Mesenchymal stem cell (in vitro differentiated cells and primary cell): Measurements from ENCODE around the gene NUB1.

Experiments used
- DNase-seq: peaks from one replicate; pipeline ENCODE4 v3.0.0-alpha.2; 2013
- H2AFZ ChIP-seq: one replicate; pipeline ENCODE4 v1.6.1; 2013; ENCODE audit warnings: low read depth, mild to moderate bottlenecking, control low read depth, inconsistent platforms, low read length, moderate library complexity
- H2AK5ac ChIP-seq: 2 replicates; pipeline ENCODE4 v1.6.1; 2013; ENCODE audit warnings: low read length, moderate library complexity, mild to moderate bottlenecking, inconsistent platforms; ENCODE audit not compliant: severe bottlenecking
- H2BK120ac ChIP-seq: one replicate; pipeline ENCODE4 v1.6.1; 2013; ENCODE audit warnings: low read depth, mild to moderate bottlenecking, inconsistent platforms, low read length, moderate library complexity
- H2BK12ac ChIP-seq, 2 experiments: one replicate each; pipeline ENCODE4 v1.6.1; 2013; ENCODE audit warnings: inconsistent platforms in 2 of 2, low read length in 2 of 2, mild to moderate bottlenecking in 2 of 2, moderate library complexity in 2 of 2, control low read depth in 1 of 2
- H2BK15ac ChIP-seq: one replicate; pipeline ENCODE4 v1.6.1; 2013; ENCODE audit warnings: mild to moderate bottlenecking, low read depth, inconsistent platforms; ENCODE audit not compliant: poor library complexity, severe bottlenecking
- H2BK5ac ChIP-seq: 2 replicates; pipeline ENCODE4 v1.6.1; 2013; ENCODE audit warnings: low read depth, mild to moderate bottlenecking, low read length, control low read depth, inconsistent platforms; ENCODE audit not compliant: poor library complexity, severe bottlenecking
- H3K14ac ChIP-seq, 2 experiments: one replicate each; pipeline ENCODE4 v1.6.1; 2013; ENCODE audit warnings: inconsistent platforms in 2 of 2, low read length in 2 of 2, control low read depth in 1 of 2, mild to moderate bottlenecking in 1 of 2, moderate library complexity in 1 of 2
- H3K18ac ChIP-seq, 2 experiments: one replicate each; pipeline ENCODE4 v1.6.1; 2013; ENCODE audit warnings: inconsistent platforms in 2 of 2, low read length in 2 of 2, control low read depth in 1 of 2, low read depth in 1 of 2, mild to moderate bottlenecking in 1 of 2
- H3K23ac ChIP-seq, 2 experiments: one replicate each; pipeline ENCODE4 v1.6.1; 2013; ENCODE audit warnings: inconsistent platforms in 2 of 2, low read length in 2 of 2, mild to moderate bottlenecking in 2 of 2, moderate library complexity in 2 of 2, control low read depth in 1 of 2
- H3K27ac ChIP-seq: 2 replicates; pipeline ENCODE4 v1.5.1; 2013; ENCODE audit warnings: mild to moderate bottlenecking, moderate library complexity, low read length, control low read depth, inconsistent platforms; ENCODE audit not compliant: poor library complexity, severe bottlenecking
- H3K27me3 ChIP-seq, 2 experiments: 2 replicates each; pipeline versions ENCODE4 v1.6.1 to v1.7.0; 2013; ENCODE audit warnings: low read length in 2 of 2, mild to moderate bottlenecking in 2 of 2, moderate library complexity in 2 of 2, control low read depth in 1 of 2, inconsistent platforms in 1 of 2; ENCODE audit not compliant: control insufficient read depth in 1 of 2, insufficient read depth in 1 of 2
- H3K36me3 ChIP-seq, 2 experiments: 2 replicates each; pipeline versions ENCODE4 v1.6.1 to v1.7.0; 2013; ENCODE audit warnings: low read length in 2 of 2, control low read depth in 1 of 2, inconsistent platforms in 1 of 2, low read depth in 1 of 2, mild to moderate bottlenecking in 1 of 2; ENCODE audit not compliant: insufficient read depth in 2 of 2, control insufficient read depth in 1 of 2
- H3K4ac ChIP-seq, 2 experiments: one replicate each; pipeline ENCODE4 v1.6.1; 2013; ENCODE audit warnings: inconsistent platforms in 2 of 2, low read length in 2 of 2, mild to moderate bottlenecking in 2 of 2, moderate library complexity in 2 of 2, control low read depth in 1 of 2, low read depth in 1 of 2
- H3K4me1 ChIP-seq: 2 replicates; pipeline ENCODE4 v1.6.1; 2013; ENCODE audit warnings: low read depth, low read length, control low read depth; ENCODE audit not compliant: control insufficient read depth, insufficient read depth
- H3K4me2 ChIP-seq: 2 replicates; pipeline ENCODE4 v1.6.1; 2013; ENCODE audit warnings: low read length, mild to moderate bottlenecking, inconsistent platforms; ENCODE audit not compliant: poor library complexity, severe bottlenecking
- H3K4me3 ChIP-seq, 2 experiments: 2 replicates each; pipeline versions ENCODE4 v1.5.1 to v1.7.0; 2013; ENCODE audit warnings: low read length in 2 of 2, mild to moderate bottlenecking in 2 of 2, control low read depth in 1 of 2, low read depth in 1 of 2; ENCODE audit not compliant: insufficient read depth in 1 of 2
- H3K79me1 ChIP-seq: replicated peaks from 2 replicates; pipeline ENCODE4 v1.6.1; 2013; ENCODE audit warnings: mild to moderate bottlenecking, control low read depth, low read length, inconsistent platforms; ENCODE audit not compliant: poor library complexity, severe bottlenecking
- H3K9ac ChIP-seq: 2 replicates; pipeline ENCODE4 v1.7.0; 2013; ENCODE audit warnings: mild to moderate bottlenecking, low read length, moderate library complexity
- H3K9me3 ChIP-seq: 2 replicates; pipeline ENCODE4 v1.7.0; 2013; ENCODE audit warnings: mild to moderate bottlenecking, low read length; ENCODE audit not compliant: control insufficient read depth
- H4K8ac ChIP-seq: one replicate; pipeline ENCODE4 v1.6.1; 2013; ENCODE audit warnings: inconsistent platforms, mild to moderate bottlenecking, low read length, moderate library complexity
- H4K91ac ChIP-seq: one replicate; pipeline ENCODE4 v1.6.1; 2013; ENCODE audit warnings: mild to moderate bottlenecking, low read length, inconsistent platforms
- WGBS: methylation state at CpG from one replicate; pipeline ENCODE4 v1.1.7; 2013; ENCODE audit warnings: mixed read lengths; 5-methylcytosine and 5-hydroxymethylcytosine counted together

The NUB1 gene

DNA sequence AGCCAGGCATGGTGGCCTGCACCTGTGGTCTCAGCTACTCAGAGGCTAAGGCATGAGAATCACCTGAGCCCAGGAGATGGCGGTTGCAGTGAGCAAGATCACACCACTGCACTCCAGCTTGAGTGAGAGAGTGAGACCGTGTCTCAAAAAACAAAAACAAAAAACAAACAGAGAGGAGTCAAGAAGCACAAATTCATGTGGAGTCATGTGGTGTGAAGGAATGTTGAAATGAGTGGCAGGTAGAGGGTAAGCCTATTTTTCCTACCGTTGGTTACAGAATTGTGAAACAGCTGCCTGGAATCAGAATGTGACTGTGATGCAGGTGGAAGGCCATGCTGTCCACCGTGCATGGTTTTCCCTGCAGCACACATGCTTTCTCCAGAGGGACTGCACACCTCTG is 23.7 kb upstream of the NUB1 start:
- H3K79me1 ChIP-seq = no peaks in the 10 kb centered on the region
- H3K9me3 ChIP-seq = peaks cover 13% of the 10 kb centered on the region
- H2BK12ac ChIP-seq = no peak overlapping the region
- no peak overlapping the region for H3K18ac ChIP-seq
- H3K4me1 ChIP-seq = no peaks in the 10 kb centered on the region
- peaks cover 0 to 9% of the 10 kb centered on the region in 2 experiments for H3K27me3 ChIP-seq
- no peak overlapping the region for H2BK120ac ChIP-seq
- H3K27ac ChIP-seq = no peak overlapping the region
- no peak overlapping the region for H2AFZ ChIP-seq
- no peak overlapping the region for H4K8ac ChIP-seq
- H3K23ac ChIP-seq = no peak overlapping the region
- no peak overlapping the region for H4K91ac ChIP-seq
- no peak for DNase-seq
- H3K9ac ChIP-seq = no peak overlapping the region
- H3K4ac ChIP-seq = no peak overlapping the region
- H3K14ac ChIP-seq = no peak overlapping the region
- 79% methylated on average over 2 of the region's 4 CpGs for WGBS
- no peak overlapping the region for H2BK5ac ChIP-seq
- no peak overlapping the region for H3K4me3 ChIP-seq
- no peak overlapping the region for H2AK5ac ChIP-seq
- no peaks in the 10 kb centered on the region for H3K36me3 ChIP-seq
- no peak overlapping the region for H2BK15ac ChIP-seq
- H3K4me2 ChIP-seq = no peak overlapping the region

DNA sequence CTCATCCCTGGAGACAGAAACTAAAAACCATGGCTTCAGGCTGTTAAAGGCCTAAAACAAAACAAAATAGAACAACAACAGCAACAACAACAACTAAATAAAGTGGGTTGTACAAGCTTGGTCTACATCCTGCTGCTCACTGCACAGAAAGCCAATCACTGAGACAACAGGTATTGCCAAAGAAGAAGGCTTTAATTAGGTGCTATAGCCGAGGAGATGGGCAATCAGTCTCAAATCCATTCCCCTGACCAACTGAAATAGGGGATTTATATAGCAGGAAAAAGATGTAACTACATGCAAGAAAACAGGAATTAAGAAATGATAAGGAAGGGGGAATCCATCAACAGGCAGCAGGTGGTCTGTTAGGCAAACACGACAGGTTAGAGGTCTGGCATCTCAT is 22.4 kb upstream of the NUB1 start:
- DNase-seq = no peak
- no peak overlapping the region for H4K8ac ChIP-seq
- no peak overlapping the region for H2AFZ ChIP-seq
- 63% methylated on average over 2 of the region's 2 CpGs for WGBS
- H3K4me1 ChIP-seq = no peaks in the 10 kb centered on the region
- H3K36me3 ChIP-seq = no peaks in the 10 kb centered on the region
- H4K91ac ChIP-seq = no peak overlapping the region
- H2BK5ac ChIP-seq = no peak overlapping the region
- no peak overlapping the region for H3K4ac ChIP-seq
- H3K9me3 ChIP-seq = peaks cover 13% of the 10 kb centered on the region
- no peaks in the 10 kb centered on the region for H3K79me1 ChIP-seq
- no peak overlapping the region for H3K27ac ChIP-seq
- H2BK12ac ChIP-seq = no peak overlapping the region
- H2BK15ac ChIP-seq = no peak overlapping the region
- H2BK120ac ChIP-seq = no peak overlapping the region
- no peak overlapping the region for H3K4me3 ChIP-seq
- no peak overlapping the region for H3K14ac ChIP-seq
- no peak overlapping the region for H3K4me2 ChIP-seq
- no peak overlapping the region for H3K9ac ChIP-seq
- H3K23ac ChIP-seq = no peak overlapping the region
- peaks cover 0 to 15% of the 10 kb centered on the region in 2 experiments for H3K27me3 ChIP-seq
- no peak overlapping the region for H2AK5ac ChIP-seq
- no peak overlapping the region for H3K18ac ChIP-seq

DNA sequence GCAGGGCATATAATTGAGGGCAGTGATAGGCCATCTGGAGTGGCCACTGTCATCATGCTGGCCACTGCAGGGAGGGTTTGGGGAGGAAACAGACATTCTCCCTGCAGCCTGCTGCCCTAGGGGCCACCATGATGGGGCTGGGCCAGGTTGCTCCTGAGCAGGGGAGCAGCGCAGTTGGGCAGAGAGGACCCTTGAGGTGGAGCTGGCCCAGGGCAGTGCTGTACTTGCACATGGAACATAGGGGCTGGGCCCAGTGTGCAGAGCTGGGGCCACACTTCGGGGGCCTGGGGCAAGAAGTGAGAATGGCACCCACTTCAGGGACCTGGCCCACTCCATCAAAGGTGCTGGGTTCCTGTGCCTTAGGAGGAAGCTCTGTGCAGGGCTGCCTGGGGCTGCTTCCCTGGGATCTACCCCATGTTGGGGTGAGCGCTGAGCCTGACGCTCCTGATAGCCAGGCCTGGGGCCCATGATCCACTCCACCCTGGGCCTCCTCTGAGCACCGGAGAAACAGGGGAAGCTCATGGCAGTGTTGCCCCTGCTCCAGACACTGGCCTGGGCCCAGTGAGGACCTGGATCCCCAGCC is 21.3 kb upstream of the NUB1 start:
- 81% methylated on average over 5 of the region's 5 CpGs for WGBS

DNA sequence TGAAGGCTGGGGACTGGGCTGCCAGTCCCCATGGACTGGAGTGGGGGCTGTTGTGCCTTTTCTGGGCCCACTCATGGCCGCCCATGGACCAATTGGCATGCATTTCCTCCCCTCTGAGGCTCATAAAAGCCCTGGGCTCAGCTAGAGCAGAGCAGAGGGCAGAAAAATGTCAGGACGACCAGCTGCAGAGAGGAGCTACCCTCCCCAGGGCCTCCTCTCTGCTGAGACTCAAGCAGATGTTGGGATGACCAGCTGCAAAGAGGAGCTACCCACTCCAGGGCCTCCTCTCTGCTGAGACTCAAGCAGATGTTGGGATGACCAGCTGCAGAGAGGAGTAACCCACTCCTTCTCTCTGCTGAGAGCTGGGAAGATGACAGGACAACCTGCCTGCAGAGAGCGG is 20.3 kb upstream of the NUB1 start:
- Histone ChIP-seq H2AFZ (no peak overlapping the region), H3K4ac (no peak overlapping the region), H3K9ac (no peak overlapping the region), H2BK5ac (no peak overlapping the region), H2BK120ac (no peak overlapping the region), H3K4me1 (no peaks in the 10 kb centered on the region), H3K27ac (no peak overlapping the region), H3K23ac (no peak overlapping the region), H3K14ac (no peak overlapping the region), H3K27me3 (peaks cover 0 to 16% of the 10 kb centered on the region in 2 experiments), H2AK5ac (no peak overlapping the region), H2BK15ac (no peak overlapping the region), H3K9me3 (peaks cover 15% of the 10 kb centered on the region), H2BK12ac (no peak overlapping the region), H3K79me1 (no peaks in the 10 kb centered on the region), H3K36me3 (no peaks in the 10 kb centered on the region), H3K18ac (no peak overlapping the region), H4K91ac (no peak overlapping the region), H3K4me3 (no peak overlapping the region), H3K4me2 (no peak overlapping the region), H4K8ac (no peak overlapping the region)
- DNase-seq = no peak
- WGBS = 51% methylated on average over 3 of the region's 3 CpGs

More for the DNA sequence above, 21.3 kb upstream of the NUB1 start:
- Histone ChIP-seq H3K9me3 (peaks cover 13% of the 10 kb centered on the region), H3K18ac (no peak overlapping the region), H3K14ac (peak overlapping the region in 1 of 2 experiments; percentile 18), H2BK15ac (no peak overlapping the region), H2BK120ac (no peak overlapping the region), H3K23ac (no peak overlapping the region), H3K9ac (no peak overlapping the region), H2AFZ (no peak overlapping the region), H3K27me3 (peaks cover 0 to 16% of the 10 kb centered on the region in 2 experiments), H4K91ac (no peak overlapping the region), H3K4me1 (no peaks in the 10 kb centered on the region), H3K79me1 (no peaks in the 10 kb centered on the region), H2BK12ac (no peak overlapping the region), H4K8ac (no peak overlapping the region), H2BK5ac (no peak overlapping the region), H3K36me3 (no peaks in the 10 kb centered on the region), H3K27ac (no peak overlapping the region), H3K4ac (no peak overlapping the region), H3K4me2 (no peak overlapping the region), H2AK5ac (no peak overlapping the region), H3K4me3 (no peak overlapping the region)
- no peak for DNase-seq
